NOMO-1 treated with dmso at 0.1 percent for 144 hours (cell line): Measurements from ENCODE around the gene CTXN3.

Experiments
- DNase-seq: peaks from one replicate; lab custom pipeline; 2025; ENCODE audit not compliant: unreplicated experiment; lab: John Stamatoyannopoulos, UW

Gene CTXN3

GRCh38 chr5:127649018-127649439 lies at the start of gene CTXN3:
Gene CTXN3, plus strand, starts transcription at chr5:127649082. Its CDS starts 8,440 bp downstream, at chr5:127657522.
- no peak for DNase-seq

- no peak for DNase-seq
These were observed 49.6 kb upstream of the CTXN3 start for GRCh38 chr5:127599320-127599719.

GRCh38 chr5:127599847-127600246 lies 49.0 kb upstream of the CTXN3 start:
- no peak for DNase-seq

- DNase-seq = no peak
These were observed 47.8 kb upstream of the CTXN3 start for GRCh38 chr5:127601111-127601510.

GRCh38 chr5:127601601-127602000 lies 47.3 kb upstream of the CTXN3 start:
- DNase-seq = no peak

GRCh38 chr5:127602481-127602880 lies 46.4 kb upstream of the CTXN3 start:
- no peak for DNase-seq

GRCh38 chr5:127602896-127603844 lies 45.7 kb upstream of the CTXN3 start:
- no peak for DNase-seq

- no peak for DNase-seq
These were observed 40.7 kb upstream of the CTXN3 start for GRCh38 chr5:127608077-127608660.

GRCh38 chr5:127609011-127609410 lies 39.9 kb upstream of the CTXN3 start:
- DNase-seq = no peak

GRCh38 chr5:127609957-127610356 lies 38.9 kb upstream of the CTXN3 start:
- no peak for DNase-seq

- no peak for DNase-seq
These were observed 36.3 kb upstream of the CTXN3 start for GRCh38 chr5:127612441-127613141.

- no peak for DNase-seq
These were observed 33.0 kb upstream of the CTXN3 start for GRCh38 chr5:127615916-127616315.

GRCh38 chr5:127619908-127620479 lies 28.9 kb upstream of the CTXN3 start:
- no peak for DNase-seq

- DNase-seq = no peak
These were observed 27.1 kb upstream of the CTXN3 start for GRCh38 chr5:127621601-127622325.

GRCh38 chr5:127634007-127634406 lies 14.9 kb upstream of the CTXN3 start:
- no peak for DNase-seq

GRCh38 chr5:127639828-127640227 lies 9.1 kb upstream of the CTXN3 start:
- no peak for DNase-seq

- no peak for DNase-seq
These were observed 5.9 kb upstream of the CTXN3 start for GRCh38 chr5:127642949-127643348.

GRCh38 chr5:127643607-127644006 lies 5.3 kb upstream of the CTXN3 start:
- DNase-seq = no peak

- DNase-seq = no peak
These were observed 3.6 kb upstream of the CTXN3 start for GRCh38 chr5:127645300-127645726.

GRCh38 chr5:127647361-127647958 lies 1.4 kb upstream of the CTXN3 start:
- DNase-seq = no peak
